IPS-NIHi7 (cell line): Measurements from ENCODE around the gene CENPN.

Experiments used
- DNase-seq: peaks from one replicate; pipeline ENCODE4 v3.0.0; 2012; ENCODE audit warnings: mixed read lengths; ENCODE audit errors: extremely low spot score

CENPN gene

DNA sequence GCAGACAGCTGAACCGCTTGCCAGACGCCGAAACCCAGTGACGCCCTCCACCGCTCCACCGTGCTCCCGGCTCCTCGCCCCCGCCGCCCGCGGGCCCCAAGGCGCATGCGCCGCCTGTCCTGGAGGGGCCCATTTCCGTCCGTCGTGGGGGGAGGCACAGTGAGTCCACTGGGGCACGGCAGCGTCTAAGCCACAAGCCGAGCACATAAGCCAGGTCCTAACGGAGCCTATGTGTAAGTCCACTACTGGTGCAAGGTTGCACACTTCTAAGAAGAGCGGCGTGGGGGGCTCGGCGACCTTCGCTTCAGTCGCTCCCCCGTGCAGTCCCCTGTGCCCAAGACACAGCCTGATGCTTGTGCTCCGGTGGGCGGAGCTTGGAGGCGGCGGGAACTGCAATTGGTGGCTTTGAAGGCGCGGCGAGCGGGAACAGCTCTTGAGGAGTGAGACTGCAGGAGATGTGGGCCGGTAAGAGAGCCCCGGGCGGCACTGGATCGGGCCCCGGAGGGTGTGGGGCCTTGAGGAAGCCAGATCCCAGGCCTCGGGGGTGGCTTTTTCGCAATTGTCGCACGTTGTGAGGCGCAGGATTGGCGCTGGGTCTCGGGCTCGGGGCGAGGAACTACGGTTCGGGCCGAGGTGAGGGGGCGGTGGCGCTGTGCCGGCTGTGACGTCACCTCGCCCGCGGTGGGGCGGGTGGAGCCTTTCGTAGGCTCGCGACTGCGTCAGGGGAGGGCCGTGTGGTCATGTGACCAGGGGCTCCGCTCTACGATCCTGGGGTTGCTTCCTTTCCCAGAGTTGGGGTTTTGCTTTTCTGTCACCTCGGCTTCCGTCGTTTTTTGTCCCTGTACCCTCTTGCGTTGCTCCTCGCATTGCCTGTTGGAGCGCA lies at the start of gene CENPN, which contains the start of gene CMC2:
CENPN (plus strand) TSS at position 402 of the 883 bp plus-strand sequence. CDS start 4,726 bp downstream, outside the sequence.
CMC2 (minus strand) TSS at position 73 of the 883 bp plus-strand sequence. CDS start 9,491 bp downstream, outside the sequence.
- DNase-seq: peak; percentile 95

- DNase-seq: no peak
Observed at GRCh38 chr16:80958284-80958683, 48.7 kb upstream of the CENPN start.

GRCh38 chr16:80962879-80963278 lies 44.1 kb upstream of the CENPN start:
- DNase-seq: no peak

DNA sequence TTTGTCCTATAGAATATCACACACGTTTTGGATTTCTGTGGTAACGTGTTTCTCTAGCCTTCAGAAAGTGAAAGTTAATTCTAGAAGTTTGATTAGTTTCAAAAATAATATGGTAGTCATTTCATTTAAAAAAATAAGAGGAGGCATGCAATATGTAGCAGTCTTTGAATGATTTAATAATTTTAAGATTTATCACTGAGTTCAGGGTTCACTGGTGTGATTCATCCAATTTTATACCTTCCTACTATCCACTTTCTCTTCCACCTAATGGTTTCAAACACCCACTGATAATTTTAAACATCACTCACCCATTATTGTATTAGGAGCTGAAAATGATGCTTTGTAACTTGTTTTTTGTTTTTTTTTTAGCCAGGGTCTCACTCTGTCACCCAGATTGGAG lies 42.7 kb upstream of the CENPN start:
- no peak for DNase-seq

DNA sequence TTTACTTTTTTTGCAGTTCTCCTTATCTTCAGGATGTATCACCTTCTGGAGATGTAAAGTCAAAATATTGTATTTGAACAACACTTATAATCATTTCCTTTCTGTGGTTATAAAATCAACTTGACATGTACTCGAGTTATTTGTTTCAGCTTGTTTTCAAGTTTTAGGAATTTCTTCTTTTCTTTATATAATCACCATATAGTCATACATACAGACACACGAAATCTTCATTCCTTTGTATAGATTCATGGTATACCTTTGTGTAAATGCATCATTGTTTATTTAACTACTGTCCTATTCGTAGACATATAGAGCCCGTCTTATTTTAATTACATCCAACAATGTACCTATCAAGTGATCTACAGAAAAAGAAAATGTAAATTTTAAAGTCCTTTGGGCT lies 40.4 kb upstream of the CENPN start:
- DNase-seq: no peak

DNA sequence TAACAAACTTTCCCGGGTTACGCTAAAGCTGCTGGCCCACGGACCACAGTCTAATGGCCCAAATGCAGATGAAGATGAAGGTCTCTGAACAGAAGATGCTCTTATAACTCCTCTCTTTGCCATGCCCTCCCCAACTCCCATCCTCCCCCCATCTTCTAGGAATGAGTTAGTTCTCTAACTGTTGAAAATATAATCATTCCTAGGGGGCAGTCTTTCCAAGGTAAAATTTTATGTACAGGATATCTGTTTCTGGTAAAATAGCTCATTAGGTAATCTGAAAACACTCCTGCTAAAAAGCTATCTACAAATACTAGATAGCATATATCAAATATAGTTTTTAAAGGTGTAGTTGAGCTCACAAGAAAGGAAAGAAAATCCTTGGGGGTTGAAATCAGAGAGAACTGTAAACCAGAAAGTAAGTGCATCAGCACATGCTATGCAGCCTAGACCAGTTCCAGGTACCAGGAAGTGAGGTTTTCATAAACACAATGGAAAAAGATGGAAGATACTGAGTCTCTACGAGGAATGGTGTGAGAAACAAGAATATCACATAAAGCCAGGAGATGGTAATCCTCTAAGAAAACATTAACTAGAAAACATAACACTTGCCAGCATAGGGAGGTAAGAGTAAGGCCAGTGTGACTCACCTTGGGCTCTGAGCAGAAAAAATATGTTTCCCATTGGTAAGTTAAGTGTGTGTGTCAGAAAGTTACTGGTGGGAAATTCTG lies 38.5 kb upstream of the CENPN start:
- DNase-seq: no peak

DNA sequence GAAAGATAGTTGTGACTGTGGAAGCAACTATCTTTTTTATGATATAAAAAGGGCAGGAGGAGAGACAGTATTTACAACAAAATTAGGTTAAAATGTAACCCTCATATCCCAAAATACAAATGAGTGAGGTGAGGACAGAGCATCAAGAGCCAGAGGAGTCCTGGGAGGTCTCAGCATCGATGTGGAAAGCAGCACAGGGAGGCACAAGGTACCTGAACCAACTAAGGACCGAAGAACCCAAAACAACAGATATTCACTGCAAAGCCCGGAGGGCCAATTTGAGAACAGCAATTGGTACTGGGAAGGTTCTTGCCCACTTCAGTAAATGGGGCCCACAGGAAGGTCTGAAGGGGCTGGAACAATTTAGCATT lies 37.9 kb upstream of the CENPN start:
- DNase-seq: no peak

- no peak for DNase-seq
Observed at GRCh38 chr16:80971819-80972218, 35.2 kb upstream of the CENPN start.

GRCh38 chr16:80972611-80973010 lies 34.4 kb upstream of the CENPN start:
- no peak for DNase-seq

DNA sequence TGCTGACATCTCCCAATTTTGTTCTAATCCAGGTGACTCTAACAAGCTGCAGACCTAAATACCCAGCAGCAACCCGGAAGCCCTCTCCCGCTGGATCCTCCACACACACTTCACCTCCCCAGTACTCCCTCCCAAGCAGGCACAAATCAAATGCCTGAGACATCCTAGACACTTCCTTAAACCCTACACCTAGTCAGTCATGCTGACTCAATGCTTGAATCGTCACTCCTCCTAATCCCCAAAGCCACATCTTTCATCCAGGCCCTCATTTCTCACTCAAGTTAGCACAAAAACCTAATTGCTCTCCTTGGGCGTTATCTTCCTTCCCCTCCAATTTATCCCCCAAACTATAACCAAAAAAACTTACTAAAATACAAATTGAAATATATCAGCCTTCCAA lies 33.0 kb upstream of the CENPN start:
- no peak for DNase-seq

- DNase-seq: peak; percentile 35
Observed at GRCh38 chr16:80974649-80975376, 32.2 kb upstream of the CENPN start.

DNA sequence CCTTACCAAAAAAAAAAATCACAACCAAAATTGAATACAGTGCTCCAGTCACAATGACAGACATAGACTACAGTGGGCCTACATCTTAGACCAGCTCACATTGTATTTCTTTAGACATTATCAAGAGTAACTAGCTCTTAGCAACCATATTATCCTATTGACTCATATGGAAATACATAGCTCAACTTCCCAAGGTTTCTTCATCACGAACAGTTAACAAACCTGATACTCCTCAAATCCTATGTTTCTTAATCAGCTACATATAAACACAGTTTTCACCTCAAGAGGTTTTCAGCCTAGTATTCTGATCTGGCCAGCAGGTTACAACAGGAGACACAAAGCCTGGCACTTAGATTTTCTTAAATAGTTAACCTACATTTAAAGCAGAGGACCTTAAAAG lies 30.1 kb upstream of the CENPN start:
- DNase-seq: no peak

DNA sequence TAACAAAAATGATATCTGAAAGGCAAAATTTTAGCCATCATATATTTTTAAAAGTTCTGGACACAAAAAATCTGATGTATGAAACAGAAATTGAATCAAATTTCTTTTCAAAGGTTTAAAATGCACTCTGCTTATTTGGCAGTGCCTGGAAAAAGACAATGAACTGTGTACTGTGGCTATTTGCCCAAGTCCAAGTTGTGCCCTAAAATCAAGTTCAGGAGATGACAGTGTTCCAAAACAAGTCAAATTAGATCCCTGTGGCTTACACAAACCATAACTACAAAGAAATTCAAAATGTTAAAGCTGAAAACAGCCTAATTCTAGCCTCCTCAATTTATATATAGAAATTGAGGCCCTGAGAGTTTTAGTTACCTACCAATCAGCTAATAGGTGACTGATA lies 25.9 kb upstream of the CENPN start:
- DNase-seq: no peak

- DNase-seq: no peak
Observed at GRCh38 chr16:80982646-80983045, 24.4 kb upstream of the CENPN start.

- DNase-seq: no peak
Observed at GRCh38 chr16:80984124-80984892, 22.7 kb upstream of the CENPN start.

- no peak for DNase-seq
Observed at GRCh38 chr16:80985611-80986010, 21.4 kb upstream of the CENPN start.

DNA sequence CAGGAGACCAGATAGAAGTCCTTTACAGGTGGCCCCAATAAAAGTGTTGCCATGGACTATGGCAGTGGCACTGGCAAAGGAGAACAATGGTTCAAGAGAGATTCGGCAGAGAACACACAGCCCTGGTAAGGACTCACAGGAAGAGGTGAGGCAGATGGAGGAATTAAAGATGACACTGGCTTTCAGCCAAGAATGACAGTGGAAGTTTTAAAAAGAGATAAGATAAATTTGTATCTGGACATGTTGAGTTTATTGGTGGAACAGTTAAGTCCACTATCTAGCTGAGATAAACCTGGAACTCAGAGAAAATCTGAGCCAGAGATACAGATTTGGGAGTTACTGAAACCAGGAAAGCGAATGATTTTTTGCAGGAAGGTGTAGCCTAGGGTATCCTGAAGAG lies 20.5 kb upstream of the CENPN start:
- no peak for DNase-seq

GRCh38 chr16:80988756-80989155 lies 18.3 kb upstream of the CENPN start:
- no peak for DNase-seq

DNA sequence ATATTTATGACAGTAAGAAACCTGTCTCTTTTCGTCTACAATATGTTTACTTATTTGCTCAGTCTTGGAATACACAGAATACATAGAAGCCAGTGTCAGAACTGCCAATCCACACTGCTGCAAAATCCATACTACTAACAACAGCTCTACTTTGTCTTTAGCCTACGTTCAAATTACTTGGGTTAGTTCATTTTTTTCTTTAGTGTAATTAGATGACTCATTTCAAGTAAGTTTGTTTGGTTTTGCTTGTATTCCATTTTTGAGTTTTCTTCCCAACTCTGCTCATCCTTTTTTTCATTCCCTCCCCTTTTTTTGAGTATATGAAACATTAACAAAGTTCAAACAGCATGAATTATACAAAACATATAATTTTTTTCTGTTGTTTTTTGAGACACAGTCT lies 17.2 kb upstream of the CENPN start:
- DNase-seq: no peak

DNA sequence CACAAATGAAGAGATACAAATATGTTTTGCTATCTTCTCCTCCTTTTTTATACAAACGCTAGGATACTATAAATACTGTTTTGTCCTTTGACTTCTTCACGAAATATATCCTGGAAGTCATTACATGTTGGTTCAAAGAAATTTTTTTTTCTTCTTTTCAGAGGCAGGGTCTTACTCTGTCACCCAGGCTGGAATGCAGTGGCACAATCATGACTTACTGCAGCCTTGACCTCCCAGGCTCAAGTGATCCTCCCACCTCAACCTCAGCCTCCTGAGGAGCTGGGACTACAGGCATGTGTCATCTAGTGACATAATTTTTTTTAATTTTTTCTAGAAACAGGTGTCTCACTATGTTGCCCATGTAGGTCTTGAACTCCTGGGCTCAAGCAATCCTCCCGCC lies 16.4 kb upstream of the CENPN start:
- DNase-seq: no peak

DNA sequence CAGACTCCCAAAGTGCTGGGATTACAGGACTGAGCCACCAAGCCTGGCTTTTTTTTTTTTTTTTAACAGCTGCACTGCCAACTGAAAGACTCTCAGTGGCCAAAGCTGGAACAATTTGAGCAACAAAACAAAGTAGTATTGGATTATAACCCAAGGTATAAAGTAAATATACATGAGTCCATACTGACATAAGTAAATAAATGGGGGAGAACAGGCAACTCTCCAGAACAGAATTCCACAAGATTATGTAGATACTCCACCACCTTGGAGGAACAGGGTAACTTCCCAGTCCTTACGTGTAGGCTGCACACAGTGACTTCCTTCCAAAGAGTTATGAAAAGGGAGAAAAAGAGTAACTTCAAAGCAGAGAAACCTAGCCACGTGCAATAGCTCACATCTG lies 16.0 kb upstream of the CENPN start:
- DNase-seq: no peak
